TTC549 (cell line): ENCODE data around the gene CACNA1F.

ENCODE experiments used
- FAIRE-seq: peaks from 2 replicates; lab custom pipeline; 2012; peaks lifted over from hg19 to GRCh38; lab: Jason Lieb, UNC

Gene CACNA1F

GRCh38 chrX:49227726-49228125, 5.4 kb downstream of the CACNA1F start:
- FAIRE-seq, result no peak

DNA sequence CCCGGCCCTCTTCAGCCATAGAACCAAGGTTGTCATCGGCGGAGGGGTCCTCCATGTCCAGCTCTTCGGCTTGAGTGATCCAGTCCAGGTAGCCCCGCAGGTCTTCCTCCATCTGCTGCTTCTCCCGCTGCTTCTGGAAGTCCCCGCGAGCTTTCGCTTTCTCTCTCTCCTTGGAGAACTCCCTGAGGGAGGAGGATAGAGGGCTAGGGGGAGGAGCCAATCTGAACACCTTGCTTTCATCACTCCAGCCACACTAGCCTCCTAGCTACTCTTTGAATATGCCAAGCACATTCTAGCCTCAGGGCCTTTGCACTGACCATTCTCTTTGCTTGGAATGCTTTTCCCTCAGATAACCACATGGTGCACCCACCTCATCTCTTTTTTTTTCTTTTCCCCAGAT, 6.2 kb downstream of the CACNA1F start:
- no peak for FAIRE-seq

- no peak for FAIRE-seq
Observed at GRCh38 chrX:49225858-49226257, 7.3 kb downstream of the CACNA1F start.

- no peak for FAIRE-seq
Observed at GRCh38 chrX:49221868-49222267, 11.3 kb downstream of the CACNA1F start.

GRCh38 chrX:49220100-49220499, 13.0 kb downstream of the CACNA1F start:
- FAIRE-seq, result no peak

DNA sequence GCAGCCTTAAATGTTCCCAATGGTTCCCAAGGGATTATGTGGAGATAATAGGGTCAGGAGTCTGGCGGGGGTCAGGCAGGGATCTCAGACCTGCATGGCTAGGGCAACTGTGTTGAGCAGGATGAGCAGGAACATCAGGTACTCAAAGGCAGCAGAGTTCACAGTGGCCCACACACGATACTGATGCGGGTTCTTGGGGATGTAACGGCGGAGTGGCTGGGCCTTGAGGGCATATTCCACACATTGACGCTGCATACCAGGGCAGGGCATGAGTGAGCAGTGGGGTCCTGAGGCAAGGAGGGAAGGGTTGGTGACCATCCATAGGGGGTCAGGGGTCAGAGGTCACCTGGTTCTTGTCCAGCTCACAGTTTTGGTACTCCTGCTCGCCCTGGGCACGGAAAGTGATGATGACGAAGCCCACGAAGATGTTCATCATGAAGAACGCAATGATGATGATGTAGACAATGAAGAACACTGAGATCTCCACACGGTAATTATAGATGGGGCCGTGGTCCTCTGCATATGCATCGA, 18.1 kb downstream of the CACNA1F start:
- no peak for FAIRE-seq

- FAIRE-seq, result no peak
Observed at GRCh38 chrX:49214416-49214815, 18.7 kb downstream of the CACNA1F start.

- FAIRE-seq, result no peak
Observed at GRCh38 chrX:49212861-49213260, 20.3 kb downstream of the CACNA1F start.

DNA sequence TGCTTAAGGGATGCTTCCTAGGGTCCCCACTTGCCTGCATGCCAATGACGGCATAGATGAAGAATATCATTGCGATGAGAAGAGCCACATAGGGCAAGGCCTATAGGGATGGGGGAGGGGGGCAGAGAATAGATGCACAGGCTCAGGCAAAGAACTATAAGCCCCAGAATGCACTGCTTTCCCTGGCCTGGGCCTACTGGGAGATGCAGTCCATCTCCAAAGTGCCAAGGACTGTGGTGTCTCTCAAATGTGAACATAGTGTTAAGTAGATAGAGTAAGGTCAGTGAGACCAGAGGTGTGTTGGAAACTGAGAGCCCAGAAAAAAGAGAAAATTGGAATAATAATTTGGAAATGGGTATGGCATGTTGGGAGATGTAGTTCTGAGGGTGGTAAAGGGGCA, 20.9 kb downstream of the CACNA1F start:
- FAIRE-seq, result no peak

GRCh38 chrX:49211074-49211473, 22.1 kb downstream of the CACNA1F start:
- FAIRE-seq, result no peak

- no peak for FAIRE-seq
Observed at GRCh38 chrX:49210406-49210805, 22.7 kb downstream of the CACNA1F start.

DNA sequence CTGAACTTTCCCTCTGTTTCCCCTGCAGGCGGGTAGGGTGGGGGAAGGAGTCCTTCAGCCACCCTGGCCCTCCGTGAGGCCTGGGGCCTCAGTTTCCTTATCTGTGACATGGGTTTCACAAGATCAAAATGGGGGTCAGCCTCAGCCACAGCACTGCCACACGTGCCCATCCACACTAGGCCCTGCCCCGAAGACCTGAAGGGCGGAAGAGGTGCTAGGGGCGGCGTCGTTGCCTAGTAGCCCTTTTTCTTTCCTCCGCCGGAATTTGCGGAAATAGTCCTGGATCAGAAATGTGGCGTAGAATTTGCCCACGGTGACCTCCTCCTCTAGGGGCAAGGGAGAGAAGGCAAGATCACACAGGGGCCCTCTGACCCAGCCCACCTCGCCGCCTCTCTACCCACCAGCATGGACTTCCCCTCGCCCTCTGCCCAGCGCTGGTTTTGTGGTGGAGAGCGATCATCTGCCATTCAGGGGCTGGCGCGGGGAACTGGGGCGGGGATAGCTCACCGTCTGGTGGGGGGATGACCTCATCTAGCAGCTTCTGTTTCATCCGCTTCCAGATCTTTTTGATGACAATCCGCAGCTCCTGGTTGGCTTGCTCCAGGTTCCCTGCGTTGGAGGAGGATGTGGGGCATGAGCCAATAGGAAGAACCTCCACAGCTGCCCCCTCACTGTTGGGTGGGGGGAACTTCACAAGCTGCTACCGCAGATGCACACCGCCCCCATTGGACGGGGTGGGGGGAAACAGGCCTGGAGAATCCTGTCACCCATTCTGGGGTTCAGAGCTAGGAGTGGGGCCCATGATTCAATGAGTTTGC, 23.5 kb downstream of the CACNA1F start:
- no peak for FAIRE-seq

- no peak for FAIRE-seq
Observed at GRCh38 chrX:49208399-49208798, 24.7 kb downstream of the CACNA1F start.

- FAIRE-seq, result no peak
Observed at GRCh38 chrX:49206543-49206942, 26.6 kb downstream of the CACNA1F start.

GRCh38 chrX:49205443-49205842, 27.7 kb downstream of the CACNA1F start:
- FAIRE-seq, result no peak

GRCh38 chrX:49204709-49205108, 28.4 kb downstream of the CACNA1F start:
- no peak for FAIRE-seq

- no peak for FAIRE-seq
Observed at GRCh38 chrX:49204017-49204416, 29.1 kb downstream of the CACNA1F start.

DNA sequence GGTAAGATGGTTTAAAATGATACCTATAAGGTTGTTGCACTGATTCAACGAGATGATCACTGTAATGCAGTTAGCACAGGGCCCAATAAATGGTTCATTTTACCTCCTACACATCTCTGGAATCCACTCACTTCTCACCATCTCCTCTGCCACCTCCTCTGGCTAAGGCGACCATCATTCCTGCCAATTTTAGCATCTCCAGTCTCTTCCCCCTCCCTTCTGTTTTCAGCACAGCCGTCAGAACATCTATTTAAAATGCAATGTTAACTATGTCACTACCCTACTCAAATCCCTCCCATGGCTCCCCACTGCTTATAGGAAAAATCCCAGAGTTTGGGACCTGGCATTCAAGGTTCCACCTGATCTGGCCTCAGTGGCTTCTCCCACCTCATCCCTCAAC, 29.6 kb downstream of the CACNA1F start:
- FAIRE-seq, result no peak

DNA sequence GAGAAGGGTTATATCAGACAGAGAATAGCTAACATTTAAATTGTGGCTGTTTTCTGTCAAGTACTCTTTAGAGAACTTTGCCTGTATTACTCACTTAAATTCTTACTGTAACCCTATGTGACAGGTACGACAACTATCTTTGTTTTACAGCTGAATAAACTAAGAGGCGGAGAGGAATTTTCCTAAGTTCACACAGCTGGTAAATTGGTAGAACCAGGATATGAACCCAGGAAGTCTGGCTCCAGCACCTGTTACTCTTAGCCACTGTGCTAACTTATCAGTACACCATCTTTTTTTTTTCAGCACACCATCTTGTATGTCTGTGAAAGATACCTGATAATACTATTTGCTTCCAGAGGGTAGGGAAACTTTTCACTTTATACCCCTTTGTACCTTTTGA, 31.1 kb downstream of the CACNA1F start:
- FAIRE-seq, result no peak

DNA sequence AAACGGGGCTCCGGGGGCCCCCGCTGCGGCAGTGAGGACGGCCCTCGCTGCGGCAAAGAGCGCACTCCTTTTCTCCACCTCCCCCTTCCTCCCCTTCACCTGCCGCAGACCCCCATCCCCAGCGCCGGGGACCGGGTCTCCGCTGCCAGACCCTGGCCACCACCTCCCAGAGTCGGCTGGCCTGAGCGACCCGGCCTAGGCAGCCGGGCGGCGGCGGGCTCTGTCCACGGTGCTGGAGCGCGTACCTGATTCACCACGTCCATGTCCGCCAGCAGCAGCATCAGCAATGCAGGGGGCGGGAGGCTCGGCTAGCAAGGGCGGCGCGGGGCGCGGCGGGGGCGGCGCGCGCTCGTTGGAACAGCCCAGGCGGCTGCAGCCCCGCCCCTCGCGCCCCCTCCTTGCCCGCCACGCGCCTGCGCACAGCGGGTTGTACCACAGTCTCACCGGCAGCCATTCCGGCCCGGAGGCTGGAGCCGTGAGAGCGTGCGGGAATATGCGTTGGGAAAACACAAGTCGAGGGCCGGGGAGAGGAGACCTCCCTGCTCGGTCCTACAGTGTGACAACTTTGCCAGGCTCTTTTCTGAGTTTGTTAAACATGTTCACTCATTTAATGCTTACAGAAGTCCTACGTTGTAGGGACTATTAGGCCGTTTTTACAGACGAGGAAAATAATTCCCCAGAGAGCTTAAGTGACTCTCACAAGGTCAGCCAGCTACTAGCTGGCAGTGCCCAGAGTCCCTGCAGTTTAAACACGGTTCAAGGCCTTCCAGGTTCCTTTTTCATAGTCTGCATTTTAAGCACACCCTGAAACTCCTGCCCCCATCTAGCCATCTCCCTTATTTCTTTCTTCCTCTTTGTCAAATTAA, 33.0 kb downstream of the CACNA1F start, which contains the start of gene SYP:
Gene SYP (minus strand): TSS at position 288 of the 866 bp plus-strand sequence. CDS start 7 bp downstream, at position 281.
- FAIRE-seq, result no peak

GRCh38 chrX:49199315-49199595, 33.9 kb downstream of the CACNA1F start:
- FAIRE-seq, result no peak

- FAIRE-seq, result no peak
Observed at GRCh38 chrX:49198540-49199314, 34.4 kb downstream of the CACNA1F start.
